Activated T-cell treated with anti-CD3 and anti-CD28 coated beads, Interleukin-2, amount 50 U/mL, for 48 hours (primary cell): ENCODE data around the gene CUL9.
"Not testable (repeated sequence)": the region's sequence is repeated elsewhere in the genome, so short reads cannot be mapped to it uniquely, and the experiment has no call there.

ENCODE experiments used
- DNase-seq, 2 experiments: peaks; one replicate each; pipeline ENCODE4 v3.0.0-alpha.2; 2020

The CUL9 gene

GRCh38 chr6:43181942-43182860, at the start of gene CUL9:
Gene CUL9 (plus strand): TSS chr6:43182196. CDS start chr6:43184311, 2,115 bp downstream.
- peak; percentile 85 to 88 for DNase-seq

- no peak for DNase-seq
Observed at GRCh38 chr6:43138267-43138666, 43.7 kb upstream of the CUL9 start.

GRCh38 chr6:43139973-43140372, 42.0 kb upstream of the CUL9 start:
- DNase-seq: not testable (repeated sequence)

GRCh38 chr6:43141644-43142043, 40.4 kb upstream of the CUL9 start:
- DNase-seq: no peak

GRCh38 chr6:43142101-43142500, 39.9 kb upstream of the CUL9 start:
- no peak for DNase-seq

GRCh38 chr6:43143235-43144128, 38.5 kb upstream of the CUL9 start:
- DNase-seq: peak; percentile 87 to 90

GRCh38 chr6:43144879-43145278, 37.1 kb upstream of the CUL9 start:
- no peak for DNase-seq

GRCh38 chr6:43146261-43146660, 35.7 kb upstream of the CUL9 start:
- DNase-seq: no peak

GRCh38 chr6:43146709-43147688, 35.0 kb upstream of the CUL9 start:
- DNase-seq: no peak

GRCh38 chr6:43147691-43148477, 34.1 kb upstream of the CUL9 start:
- no peak for DNase-seq

- DNase-seq: no peak
Observed at GRCh38 chr6:43149265-43149664, 32.7 kb upstream of the CUL9 start.

GRCh38 chr6:43150051-43150751, 31.8 kb upstream of the CUL9 start:
- no peak for DNase-seq

GRCh38 chr6:43159599-43159998, 22.4 kb upstream of the CUL9 start:
- no peak for DNase-seq

GRCh38 chr6:43163899-43164298, 18.1 kb upstream of the CUL9 start:
- no peak for DNase-seq

- no peak for DNase-seq
Observed at GRCh38 chr6:43170417-43170930, 11.5 kb upstream of the CUL9 start.

GRCh38 chr6:43170931-43171706, 10.9 kb upstream of the CUL9 start, which contains the start of gene SRF:
Gene SRF (plus strand): TSS chr6:43171269. CDS start chr6:43171657, 388 bp downstream.
- peak; percentile 99 for DNase-seq

- DNase-seq: peak in 1 of 2 experiments; percentile 63
Observed at GRCh38 chr6:43171707-43172103, 10.3 kb upstream of the CUL9 start.

GRCh38 chr6:43172104-43173007, 9.6 kb upstream of the CUL9 start:
- peak; percentile 69 to 73 for DNase-seq
